K562 (cell line): ENCODE results near the gene FBXO8. TPM values are rescaled to one million over a fixed set of nuclear protein-coding genes. Genes with fewer than 3 reads are reported as not detected.

Experiments used
- ATAC-seq: fragments of 200-7000 bp; cut with Tn5 transposase; 3 replicates; pipeline ENCODE4 v1.9.1; 2020; ENCODE audit warnings: moderate library complexity
- BruUV-seq: library from RNA; stranded (reverse); fragments of 400-500 nt; replicated peaks from 2 replicates; lab custom pipeline; 2021; lab: Mats Ljungman, UMichigan
- CTCF ChIA-PET: fragments of 300-600 bp; formaldehyde crosslinking; extraction: SDS; loops from one replicate; lab custom pipeline; 2021; ENCODE audit warnings: low intra/inter-chr PET ratio; lab: Yijun Ruan, JAX
- POLR2A ChIA-PET: fragments of 300-600, 350-650 bp; sonication (Branson Sonifier 250); formaldehyde crosslinking; extraction: SDS; loops from one replicate; lab custom pipeline; 2021; ENCODE audit warnings: antibody characterized with exemption, inconsistent platforms; lab: Yijun Ruan, JAX
- DNase-seq, 4 experiments: peaks; one replicate each; pipeline versions ENCODE4 v3.0.0 to v3.0.0-alpha.2; 2011 to 2018; ENCODE audit warnings: low spot score in 3 of 4, mixed read lengths in 3 of 4; ENCODE audit errors: extremely low read depth in 1 of 4
- FAIRE-seq: peaks from 2 replicates; lab custom pipeline; 2011; peaks lifted over from hg19 to GRCh38; lab: Jason Lieb, UNC
- H2AFZ ChIP-seq: 2 replicates; pipeline ENCODE4 v1.6.0; 2011; ENCODE audit warnings: low read depth, low read length, control low read depth, inconsistent platforms
- H3K27ac ChIP-seq: fragments of 200-600 bp; 3 replicates; pipeline ENCODE4 v1.8.0; 2011; ENCODE audit warnings: low read depth, mild to moderate bottlenecking, control low read depth, inconsistent platforms, low read length, moderate library complexity, mixed read lengths; ENCODE audit errors: extremely low read depth
- H3K27me3 ChIP-seq, 2 experiments: fragments of 300-600 bp in 1 of 2; 2 replicates in 1 of 2; 3 replicates in 1 of 2; pipeline versions ENCODE4 v1.6.0 to v1.8.0; 2011; ENCODE audit warnings: inconsistent platforms in 2 of 2, low read length in 2 of 2, mild to moderate bottlenecking in 1 of 2, mixed read lengths in 1 of 2, moderate library complexity in 1 of 2; ENCODE audit not compliant: control insufficient read depth in 2 of 2, insufficient read depth in 2 of 2
- H3K36me3 ChIP-seq: fragments of 300-600 bp; 3 replicates; pipeline ENCODE4 v1.8.0; 2011; ENCODE audit warnings: mild to moderate bottlenecking, low read length, inconsistent platforms; ENCODE audit not compliant: control insufficient read depth, insufficient read depth
- H3K4me1 ChIP-seq, 2 experiments: fragments of 200-600 bp in 1 of 2; replicated peaks in 1 of 2; 2 replicates in 1 of 2; 3 replicates in 1 of 2; pipeline versions ENCODE4 v1.5.1 to v1.8.0; 2011; ENCODE audit warnings: inconsistent platforms in 2 of 2, low read length in 2 of 2, mild to moderate bottlenecking in 1 of 2, mixed read lengths in 1 of 2, moderate library complexity in 1 of 2; ENCODE audit not compliant: control insufficient read depth in 2 of 2, insufficient read depth in 2 of 2
- H3K4me2 ChIP-seq: 2 replicates; pipeline ENCODE4 v1.6.1; 2011; ENCODE audit warnings: low read length, control low read depth, inconsistent platforms, mixed read lengths; ENCODE audit not compliant: insufficient read depth
- H3K4me3 ChIP-seq: fragments of 200-600 bp; sonication (generic), shearing (Covaris generic); 2 replicates; pipeline ENCODE4 v1.5.1; 2016; ENCODE audit warnings: control low read depth, inconsistent platforms
- H3K79me2 ChIP-seq: fragments of 200-600 bp; 3 replicates; pipeline ENCODE4 v1.8.0; 2011; ENCODE audit warnings: low read length, inconsistent platforms; ENCODE audit not compliant: control insufficient read depth, insufficient read depth
- H3K9ac ChIP-seq, 2 experiments: 2 replicates each; pipeline versions ENCODE4 v1.6.0 to v1.6.1; 2011; ENCODE audit warnings: low read depth in 2 of 2, low read length in 2 of 2, control low read depth in 1 of 2, inconsistent platforms in 1 of 2, mild to moderate bottlenecking in 1 of 2, mixed read lengths in 1 of 2; ENCODE audit not compliant: insufficient read depth in 1 of 2
- H3K9me1 ChIP-seq: one replicate; pipeline ENCODE4 v1.6.0; 2011; ENCODE audit warnings: inconsistent platforms, mild to moderate bottlenecking, low read length, moderate library complexity; ENCODE audit not compliant: control insufficient read depth, insufficient read depth
- H3K9me3 ChIP-seq: replicated peaks from 2 replicates; pipeline ENCODE4 v1.5.1; 2011; ENCODE audit warnings: low read depth, low read length, inconsistent platforms; ENCODE audit not compliant: control insufficient read depth, insufficient read depth
- H4K20me1 ChIP-seq: replicated peaks from 2 replicates; pipeline ENCODE4 v1.6.1; 2011; ENCODE audit warnings: low read length, inconsistent platforms, mixed read lengths; ENCODE audit not compliant: control insufficient read depth, insufficient read depth
- BRD9 ChIP-seq: fragments of 450-650 bp; IDR thresholded peaks from 2 replicates; pipeline ENCODE4 v1.6.1; 2018; ENCODE audit warnings: low read depth; ENCODE audit not compliant: partially characterized antibody
- CBFA2T2 ChIP-seq: fragments of 450-650 bp; conservative IDR thresholded peaks from 2 replicates; pipeline ENCODE4 v1.6.1; 2017; ENCODE audit warnings: mild to moderate bottlenecking
- CHD1 ChIP-seq: fragments of 200-600 bp; sonication (generic); IDR thresholded peaks from one replicate; pipeline ENCODE4 v1.6.1; 2012; ENCODE audit warnings: mild to moderate bottlenecking, moderate library complexity, low read length, inconsistent platforms
- ELF1 ChIP-seq: fragments of 200-800 bp; sonication (Bioruptor generic); IDR thresholded peaks from 2 replicates; pipeline ENCODE4 v1.6.1; 2016; ENCODE audit warnings: missing genetic modification characterization, missing compliant biosample characterization
- ELF2 ChIP-seq: fragments of 250-450 bp; sonication (Bioruptor Pico); IDR thresholded peaks from 2 replicates; pipeline ENCODE4 v1.5.0; 2021; ENCODE audit warnings: mild to moderate bottlenecking
- ESRRB ChIP-seq: fragments of 250-450 bp; sonication (Bioruptor Pico); IDR thresholded peaks from 2 replicates; pipeline ENCODE4 v1.5.0; 2020; ENCODE audit warnings: mild to moderate bottlenecking, moderate library complexity, borderline replicate concordance
- FOSL1 ChIP-seq: fragments of 200-800 bp; sonication (Bioruptor generic); conservative IDR thresholded peaks from 2 replicates; pipeline ENCODE4 v1.6.1; 2016; ENCODE audit warnings: missing genetic modification characterization, missing compliant biosample characterization
- PHF20 ChIP-seq: fragments of 450-650 bp; IDR thresholded peaks from 2 replicates; pipeline ENCODE4 v1.6.1; 2018; ENCODE audit not compliant: partially characterized antibody
- STAT5A ChIP-seq: IDR thresholded peaks from 2 replicates; pipeline ENCODE4 v1.6.1; 2012; ENCODE audit warnings: low read length, inconsistent platforms, borderline replicate concordance
- ZFP30 ChIP-seq: fragments of 250-450 bp; sonication (Bioruptor Pico); IDR thresholded peaks from 2 replicates; pipeline ENCODE4 v1.8.0; 2022; ENCODE audit warnings: moderate library complexity, mild to moderate bottlenecking, inconsistent platforms, borderline replicate concordance
- ZNF41 ChIP-seq: fragments of 250-450 bp; sonication (Bioruptor Pico); conservative IDR thresholded peaks from 2 replicates; pipeline ENCODE4 v1.4.0; 2020; ENCODE audit warnings: mild to moderate bottlenecking
- ZNF561 ChIP-seq: fragments of 450-650 bp; formaldehyde crosslinking; conservative IDR thresholded peaks from 2 replicates; pipeline ENCODE4 v1.4.0; 2020; ENCODE audit warnings: mild to moderate bottlenecking, moderate library complexity
- ZNF644 ChIP-seq: fragments of 200-800 bp; sonication (Bioruptor generic); IDR thresholded peaks from 2 replicates; pipeline ENCODE4 v1.6.1; 2016; ENCODE audit warnings: low read depth, missing genetic modification characterization, missing compliant biosample characterization
- ZNF699 ChIP-seq: fragments of 250-450 bp; sonication (Bioruptor Pico); IDR thresholded peaks from 2 replicates; pipeline ENCODE4 v1.8.0; 2021; ENCODE audit warnings: mild to moderate bottlenecking, moderate library complexity; ENCODE audit not compliant: insufficient replicate concordance
- WGBS: fragments of 100-300 bp; shearing (Covaris generic); methylation state at CpG from one replicate; pipeline ENCODE4 v1.1.6; 2016; ENCODE audit warnings: low coverage, mixed read lengths; ENCODE audit not compliant: insufficient coverage; ENCODE audit errors: missing lambda C conversion rate; 5-methylcytosine and 5-hydroxymethylcytosine counted together
- in situ Hi-C: fragments of 300-500 bp; cut with MboI; formaldehyde crosslinking; loops from 4 replicates; pipeline ENCODE4 v1.15.0; 2018; ENCODE audit warnings: inconsistent platforms, mixed read lengths
- intact Hi-C: fragments of 100-400 bp; cut with micrococcal nuclease; formaldehyde crosslinking; loops from 2 replicates; pipeline ENCODE4 v1.14.2; 2022
- polyA plus RNA-seq, 8 experiments: library from polyadenylated mRNA; depleted of rRNA in 4 of 8; stranded (reverse) in 5 of 8; unstranded in 3 of 8; fragments of >200 nt; fragmentation: Nextera tagmentation in 2 of 8; fragmentation: Illumina TruSeq in 1 of 8; extraction: Ambion mirVana in 2 of 8; extraction: Trizol in 1 of 8; gene quantifications; 2 replicates each; pipeline versions ENCODE4 v1.2.1 to v1.2.3, GENCODE V29; 2011 to 2014; ENCODE audit warnings: inconsistent platforms in 1 of 8, missing spikeins in 1 of 8
- total RNA-seq, 7 experiments: library from RNA; depleted of rRNA in 6 of 7; stranded (reverse); fragments of >200 nt in 6 of 7; fragmentation: Illumina TruSeq in 2 of 7; extraction: Trizol in 2 of 7; gene quantifications; 2 replicates each; pipeline versions ENCODE4 v1.2.1 to v1.2.3, GENCODE V29; 2011 to 2021; ENCODE audit warnings: low replicate concordance in 1 of 7
- TF ChIP-seq, protein P1 (sequence below), 2 experiments: fragments of 450-650 bp in 1 of 2; IDR thresholded peaks; 2 replicates each; pipeline ENCODE4 v1.6.1; 2011 to 2017; ENCODE audit warnings: low read depth in 2 of 2, antibody characterized with exemption in 1 of 2, borderline replicate concordance in 1 of 2, low read length in 1 of 2, mild to moderate bottlenecking in 1 of 2, mixed read lengths in 1 of 2; ENCODE audit not compliant: control insufficient read depth in 1 of 2

The FBXO8 gene
- total and polyA plus RNA-seq, 9 of the 15 experiments (the other 6 are each of a cell fraction or from before 2014, with no cell fraction given), result 12.9 to 27.1 (median 14.8) TPM

DNA sequence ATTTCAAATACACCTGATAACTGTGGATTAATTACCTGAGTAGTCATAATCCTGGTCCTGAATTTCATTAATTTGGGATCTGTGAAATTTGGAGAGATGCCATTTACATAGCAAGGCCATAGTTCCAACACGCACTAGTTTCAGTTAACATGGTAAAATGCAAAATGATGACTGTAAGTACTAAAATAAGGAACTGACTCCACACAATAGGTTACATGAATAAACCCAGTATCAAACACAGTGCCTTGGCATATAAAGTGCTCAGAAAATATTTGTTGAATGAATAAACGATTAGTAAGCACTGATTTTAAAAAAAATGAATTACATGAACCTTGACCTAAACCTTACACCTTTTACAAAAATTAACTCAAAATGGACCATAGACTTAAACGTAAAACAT, 9.0 kb downstream of the FBXO8 start:
- Histone ChIP-seq H3K36me3 (no peaks in the 10 kb centered on the region), H3K9ac (no peak overlapping the region), H3K9me3 (no peaks in the 10 kb centered on the region; the same call in 1 of the 2 replicates), H4K20me1 (no peaks in the 10 kb centered on the region), H3K4me3 (no peak overlapping the region), H3K27ac (no peak overlapping the region), H3K27me3 (no peaks in the 10 kb centered on the region), H3K4me2 (no peak overlapping the region), H3K9me1 (no peaks in the 10 kb centered on the region), H3K79me2 (peaks cover 81% of the 10 kb centered on the region), H3K4me1 (peaks cover 0 to 3% of the 10 kb centered on the region in 2 experiments; a peak in 1 of 5 replicates), H2AFZ (no peak overlapping the region)
- TF ChIP-seq, protein P1, sequence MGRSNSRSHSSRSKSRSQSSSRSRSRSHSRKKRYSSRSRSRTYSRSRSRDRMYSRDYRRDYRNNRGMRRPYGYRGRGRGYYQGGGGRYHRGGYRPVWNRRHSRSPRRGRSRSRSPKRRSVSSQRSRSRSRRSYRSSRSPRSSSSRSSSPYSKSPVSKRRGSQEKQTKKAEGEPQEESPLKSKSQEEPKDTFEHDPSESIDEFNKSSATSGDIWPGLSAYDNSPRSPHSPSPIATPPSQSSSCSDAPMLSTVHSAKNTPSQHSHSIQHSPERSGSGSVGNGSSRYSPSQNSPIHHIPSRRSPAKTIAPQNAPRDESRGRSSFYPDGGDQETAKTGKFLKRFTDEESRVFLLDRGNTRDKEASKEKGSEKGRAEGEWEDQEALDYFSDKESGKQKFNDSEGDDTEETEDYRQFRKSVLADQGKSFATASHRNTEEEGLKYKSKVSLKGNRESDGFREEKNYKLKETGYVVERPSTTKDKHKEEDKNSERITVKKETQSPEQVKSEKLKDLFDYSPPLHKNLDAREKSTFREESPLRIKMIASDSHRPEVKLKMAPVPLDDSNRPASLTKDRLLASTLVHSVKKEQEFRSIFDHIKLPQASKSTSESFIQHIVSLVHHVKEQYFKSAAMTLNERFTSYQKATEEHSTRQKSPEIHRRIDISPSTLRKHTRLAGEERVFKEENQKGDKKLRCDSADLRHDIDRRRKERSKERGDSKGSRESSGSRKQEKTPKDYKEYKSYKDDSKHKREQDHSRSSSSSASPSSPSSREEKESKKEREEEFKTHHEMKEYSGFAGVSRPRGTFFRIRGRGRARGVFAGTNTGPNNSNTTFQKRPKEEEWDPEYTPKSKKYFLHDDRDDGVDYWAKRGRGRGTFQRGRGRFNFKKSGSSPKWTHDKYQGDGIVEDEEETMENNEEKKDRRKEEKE (IDR thresholded peaks at IDR 0.05; ENCODE audit: borderline replicate concordance in 1 of 2, control insufficient read depth in 1 of 2, low read depth in 2 of 2, low read length in 1 of 2), result no peak
- TF ChIP-seq ZNF561 (CRISPR knock-in tag), result no peak
- TF ChIP-seq ZFP30 (CRISPR knock-in tag), result no peak
- no peak for TF ChIP-seq ELF1 (tag)
- TF ChIP-seq ESRRB (CRISPR knock-in tag), result no peak
- no peak for TF ChIP-seq ELF2
- no peak for TF ChIP-seq CBFA2T2
- no peak for TF ChIP-seq ZNF41 (CRISPR knock-in tag)
- no peak for TF ChIP-seq STAT5A
- TF ChIP-seq PHF20, result no peak
- TF ChIP-seq ZNF699 (CRISPR knock-in tag), result no peak
- no peak for TF ChIP-seq CHD1
- TF ChIP-seq FOSL1 (tag), result no peak
- no peak for TF ChIP-seq BRD9
- TF ChIP-seq ZNF644 (tag), result no peak
- ChIA-PET CTCF (no interaction called here), POLR2A (interaction anchor here (0.8 kb wide), 1 partner anchor 9 kb away, joined by 3 read pairs; the partner anchor contains the start of genes CEP44 and FBXO8)
- no peak for DNase-seq
- no peak for ATAC-seq
- FAIRE-seq, result no peak
- no TSS peak for BruUV-seq
- intact Hi-C loops (no loop called here), in situ Hi-C loops (no loop called here)
- 88% methylated on average over 3 of the region's 3 CpGs for WGBS
